PC-3 (cell line): ENCODE measurements around the gene UBR3. TPM values are rescaled to one million over a fixed set of nuclear protein-coding genes. Genes with fewer than 3 reads are reported as not detected.

Experiments used
- ATAC-seq: fragments of 200-7000 bp; cut with Tn5 transposase; 2 replicates; pipeline ENCODE4 v1.9.1; 2020; ENCODE audit warnings: mild to moderate bottlenecking, moderate library complexity
- BruUV-seq: library from RNA; stranded (reverse); fragments of 400-500 nt; replicated peaks from 2 replicates; lab custom pipeline; 2021; lab: Mats Ljungman, UMichigan
- CTCF ChIA-PET: fragments of 300-600 bp; sonication (Branson Sonifier 250); formaldehyde crosslinking; loops from one replicate; lab custom pipeline; 2022; ENCODE audit warnings: antibody characterized with exemption; lab: Charles Lee
- POLR2A ChIA-PET: fragments of 300-600 bp; sonication (Branson Sonifier 250); formaldehyde crosslinking; loops from one replicate; lab custom pipeline; 2022; ENCODE audit warnings: antibody characterized with exemption; ENCODE audit not compliant: unreplicated experiment; lab: Charles Lee
- DNase-seq: peaks from one replicate; pipeline ENCODE4 v3.0.0-alpha.2; 2015
- H2AFZ ChIP-seq: fragments of 300-600 bp; sonication (generic); 2 replicates; pipeline ENCODE4 v1.6.0; 2016; ENCODE audit warnings: antibody characterized with exemption, low read length
- H3F3A ChIP-seq: fragments of 300-600 bp; sonication (generic); one replicate; pipeline ENCODE4 v1.6.0; 2017; ENCODE audit warnings: antibody characterized with exemption, low read length, control low read depth, mild to moderate bottlenecking; ENCODE audit not compliant: unreplicated experiment
- H3K27ac ChIP-seq: fragments of 300-600 bp; sonication (generic); 2 replicates; pipeline ENCODE4 v1.5.1; 2016; ENCODE audit warnings: mild to moderate bottlenecking, low read length
- H3K27me3 ChIP-seq: fragments of 300-600 bp; sonication (generic); 2 replicates; pipeline ENCODE4 v1.6.1; 2016; ENCODE audit warnings: low read length, mixed read lengths
- H3K36me3 ChIP-seq: fragments of 300-600 bp; sonication (generic); 2 replicates; pipeline ENCODE4 v1.6.1; 2016; ENCODE audit warnings: low read depth, mixed run types, low read length, mixed read lengths
- H3K4me1 ChIP-seq: fragments of 300-600 bp; sonication (generic); 2 replicates; pipeline ENCODE4 v1.5.1; 2016; ENCODE audit warnings: low read length; ENCODE audit not compliant: insufficient read depth
- H3K4me2 ChIP-seq: fragments of 300-600 bp; sonication (generic); 2 replicates; pipeline ENCODE4 v1.6.0; 2016; ENCODE audit warnings: low read length
- H3K4me3 ChIP-seq: fragments of 300-600 bp; sonication (generic); 2 replicates; pipeline ENCODE4 v1.5.1; 2016; ENCODE audit warnings: mild to moderate bottlenecking, low read length, mixed read lengths
- H3K79me2 ChIP-seq: fragments of 300-600 bp; sonication (generic); 2 replicates; pipeline ENCODE4 v1.6.1; 2017; ENCODE audit warnings: low read length, mixed read lengths
- H3K9ac ChIP-seq: fragments of 300-600 bp; sonication (generic); 2 replicates; pipeline ENCODE4 v1.6.0; 2016; ENCODE audit warnings: mild to moderate bottlenecking, low read length
- H3K9me2 ChIP-seq: fragments of 300-600 bp; sonication (generic); replicated peaks from 2 replicates; pipeline ENCODE4 v1.6.1; 2016; ENCODE audit warnings: mixed run types, low read length, mixed read lengths
- H3K9me3 ChIP-seq: fragments of 300-600 bp; sonication (generic); 2 replicates; pipeline ENCODE4 v1.6.1; 2016; ENCODE audit warnings: low read length, mixed read lengths
- H4K20me1 ChIP-seq: fragments of 300-600 bp; sonication (generic); 2 replicates; pipeline ENCODE4 v1.6.1; 2016; ENCODE audit warnings: low read length, mixed read lengths
- CTCF ChIP-seq: fragments of 300-600 bp; sonication (generic); conservative IDR thresholded peaks from 2 replicates; pipeline ENCODE4 v1.5.1; 2017; ENCODE audit warnings: antibody characterized with exemption, low read depth, mild to moderate bottlenecking, low read length
- EZH2 ChIP-seq: fragments of 300-600 bp; sonication (generic); IDR thresholded peaks from one replicate; pipeline ENCODE4 v1.6.1; 2017; ENCODE audit warnings: antibody characterized with exemption, mild to moderate bottlenecking, low read length; ENCODE audit not compliant: unreplicated experiment
- EZH2phosphoT487 ChIP-seq: fragments of 300-600 bp; sonication (generic); IDR thresholded peaks from 2 replicates; pipeline ENCODE4 v1.6.1; 2018; ENCODE audit warnings: mild to moderate bottlenecking, antibody characterized with exemption, low read length, borderline replicate concordance
- intact Hi-C: fragments of 100-400 bp; cut with micrococcal nuclease; formaldehyde crosslinking; loops from 2 replicates; pipeline ENCODE4 v1.9.0; 2023
- total RNA-seq: library from RNA; depleted of rRNA; stranded (reverse); fragments of >200 nt; gene quantifications from 2 replicates; pipeline ENCODE4 v1.2.3, GENCODE V29; 2014

UBR3 gene
- total RNA-seq, 1 experiment from 2014 or later, result 30.9 TPM

DNA sequence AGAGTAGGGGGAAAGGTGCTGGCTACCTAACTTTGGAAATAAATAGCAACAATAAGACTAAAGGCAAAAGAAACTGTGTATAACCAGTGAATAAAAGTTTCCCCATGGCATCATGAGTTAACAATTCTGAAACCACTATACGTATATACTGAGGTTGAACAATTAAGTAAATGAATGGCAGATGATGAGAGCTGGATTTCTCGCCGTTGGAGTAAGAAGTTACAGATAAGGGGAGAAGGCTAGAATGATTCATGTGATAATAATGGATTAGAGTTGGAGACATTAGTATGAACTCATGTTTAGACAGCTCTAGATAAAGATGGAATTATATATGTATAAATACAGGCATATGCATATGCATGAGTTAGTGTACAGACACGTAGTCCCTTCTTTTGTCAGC, 152.7 kb downstream of the UBR3 start:
- Histone ChIP-seq H2AFZ (no peak overlapping the region), H3K27me3 (no peaks in the 10 kb centered on the region), H3K27ac (no peak overlapping the region), H3K9ac (no peak overlapping the region), H3F3A (no peaks in the 10 kb centered on the region), H3K4me1 (no peaks in the 10 kb centered on the region), H3K36me3 (peaks cover 11% of the 10 kb centered on the region), H3K9me2 (no peaks in the 10 kb centered on the region), H3K4me2 (no peak overlapping the region), H4K20me1 (no peaks in the 10 kb centered on the region), H3K79me2 (peaks cover 12% of the 10 kb centered on the region), H3K4me3 (no peak overlapping the region), H3K9me3 (peaks cover 6% of the 10 kb centered on the region)
- intact Hi-C loops, result no loop called here
- CTCF ChIA-PET, result no interaction called here
- DNase-seq (no peak), ATAC-seq (no peak)
- TF ChIP-seq CTCF (no peak), EZH2phosphoT487 (no peak), EZH2 (no peak)
- BruUV-seq, result no TSS peak
- POLR2A ChIA-PET, result no interaction called here

GRCh38 chr2:169980643-169981042, 153.4 kb downstream of the UBR3 start:
- ATAC-seq, result no peak
- Histone ChIP-seq H2AFZ (no peak overlapping the region), H3K36me3 (peaks cover 11% of the 10 kb centered on the region), H3K79me2 (peaks cover 7% of the 10 kb centered on the region; the same call in 1 of the 2 replicates), H3K9ac (no peak overlapping the region), H3K9me3 (peaks cover 6% of the 10 kb centered on the region), H3K27me3 (no peaks in the 10 kb centered on the region), H3K4me3 (no peak overlapping the region), H3K4me1 (no peaks in the 10 kb centered on the region), H3F3A (no peaks in the 10 kb centered on the region), H3K4me2 (no peak overlapping the region), H3K9me2 (no peaks in the 10 kb centered on the region), H3K27ac (no peak overlapping the region), H4K20me1 (no peaks in the 10 kb centered on the region)
- BruUV-seq, result no TSS peak
- intact Hi-C loops, result no loop called here
- TF ChIP-seq EZH2, result no peak
- no peak for TF ChIP-seq EZH2phosphoT487
- ChIA-PET CTCF (no interaction called here), POLR2A (no interaction called here)
- no peak for DNase-seq

- no TSS peak for BruUV-seq
- Histone ChIP-seq H3K36me3 (peaks cover 6% of the 10 kb centered on the region; the same call in 1 of the 2 replicates), H3K4me1 (no peaks in the 10 kb centered on the region), H3K27ac (no peak overlapping the region), H3K9me2 (no peaks in the 10 kb centered on the region), H3K79me2 (no peaks in the 10 kb centered on the region), H3K4me2 (no peak overlapping the region), H3K9ac (no peak overlapping the region), H4K20me1 (no peaks in the 10 kb centered on the region), H3K4me3 (no peak overlapping the region), H3F3A (no peaks in the 10 kb centered on the region), H3K9me3 (no peaks in the 10 kb centered on the region), H2AFZ (no peak overlapping the region), H3K27me3 (no peaks in the 10 kb centered on the region)
- DNase-seq (no peak), ATAC-seq (no peak)
- ChIA-PET POLR2A (no interaction called here), CTCF (interaction anchor here (0.6 kb wide), 1 partner anchor 530 kb away, joined by 13 read pairs; no protein-coding TSS in a partner anchor)
- no peak for TF ChIP-seq CTCF
- TF ChIP-seq EZH2, result no peak
- TF ChIP-seq EZH2phosphoT487, result no peak
- intact Hi-C loops, result no loop called here
Measured at GRCh38 chr2:169982929-169983328, 155.7 kb downstream of the UBR3 start.
